ENCODE measurements around the gene MYO5A. TPM values are rescaled to one million over a fixed set of nuclear protein-coding genes. Genes with fewer than 3 reads are reported as not detected.
"Not testable (repeated sequence)": the region's sequence is repeated elsewhere in the genome, so short reads cannot be mapped to it uniquely, and the experiment has no call there.

Gene MYO5A
- total and polyA plus RNA-seq, 9 of the 15 experiments (the other 6 are each of a cell fraction or from before 2014, with no cell fraction given), result 0.03 to 0.82 (median 0.40) TPM

- Histone ChIP-seq H3K4me2 (ENCODE audit: insufficient read depth, low read length) (no peak overlapping the region), H3K36me3 (ENCODE audit: control insufficient read depth, insufficient read depth, low read length) (no peaks in the 10 kb centered on the region), H3K27me3 (ENCODE audit: control insufficient read depth in 2 of 2, insufficient read depth in 2 of 2, low read length in 2 of 2) (no peaks in the 10 kb centered on the region), H3K79me2 (ENCODE audit: control insufficient read depth, insufficient read depth, low read length) (no peaks in the 10 kb centered on the region), H2AFZ (ENCODE audit: low read depth, low read length) (no peak overlapping the region), H3K9me1 (ENCODE audit: control insufficient read depth, insufficient read depth, low read length) (no peaks in the 10 kb centered on the region), H3K4me3 (no peak overlapping the region), H3K9me3 (replicated peaks; ENCODE audit: control insufficient read depth, insufficient read depth, low read depth, low read length) (no peaks in the 10 kb centered on the region), H3K27ac (ENCODE audit: extremely low read depth, low read depth, low read length) (no peak overlapping the region), H3K4me1 (replicated peaks in 1 of 2; ENCODE audit: control insufficient read depth in 2 of 2, insufficient read depth in 2 of 2, low read length in 2 of 2) (no peaks in the 10 kb centered on the region), H3K9ac (ENCODE audit: insufficient read depth in 1 of 2, low read depth in 2 of 2, low read length in 2 of 2) (no peak overlapping the region), H4K20me1 (replicated peaks; ENCODE audit: control insufficient read depth, insufficient read depth, low read length) (no peaks in the 10 kb centered on the region)
- in situ Hi-C loops (cut with MboI) (no loop called here), intact Hi-C loops (cut with micrococcal nuclease) (no loop called here)
- TF ChIP-seq SREBF1 (IDR thresholded peaks at IDR 0.05; ENCODE audit: borderline replicate concordance, low read depth, low read length), result no peak
- TF ChIP-seq ZNF778 (CRISPR knock-in tag; IDR thresholded peaks at IDR 0.05), result no peak
- TF ChIP-seq, protein P1, sequence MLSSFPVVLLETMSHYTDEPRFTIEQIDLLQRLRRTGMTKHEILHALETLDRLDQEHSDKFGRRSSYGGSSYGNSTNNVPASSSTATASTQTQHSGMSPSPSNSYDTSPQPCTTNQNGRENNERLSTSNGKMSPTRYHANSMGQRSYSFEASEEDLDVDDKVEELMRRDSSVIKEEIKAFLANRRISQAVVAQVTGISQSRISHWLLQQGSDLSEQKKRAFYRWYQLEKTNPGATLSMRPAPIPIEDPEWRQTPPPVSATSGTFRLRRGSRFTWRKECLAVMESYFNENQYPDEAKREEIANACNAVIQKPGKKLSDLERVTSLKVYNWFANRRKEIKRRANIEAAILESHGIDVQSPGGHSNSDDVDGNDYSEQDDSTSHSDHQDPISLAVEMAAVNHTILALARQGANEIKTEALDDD (IDR thresholded peaks at IDR 0.05), result no peak
- no peak for TF ChIP-seq ZNF224 (CRISPR knock-in tag; IDR thresholded peaks at IDR 0.05)
- TF ChIP-seq POU5F1 (IDR thresholded peaks at IDR 0.05; ENCODE audit: borderline replicate concordance, low read depth, low read length, partially characterized antibody), result no peak
- no peak for TF ChIP-seq SRSF7 (optimal IDR thresholded peaks at IDR 0.05; ENCODE audit: low read depth, low read length)
- no peak for TF ChIP-seq CREB3 (tag; conservative IDR thresholded peaks at IDR 0.05; ENCODE audit: low read depth)
- TF ChIP-seq TEAD1 (CRISPR knock-in tag; IDR thresholded peaks at IDR 0.05), result no peak
- no peak for TF ChIP-seq SIN3B (IDR thresholded peaks at IDR 0.05; ENCODE audit: low read depth)
- no peak for TF ChIP-seq E2F6 (IDR thresholded peaks at IDR 0.05; ENCODE audit: borderline replicate concordance in 1 of 2, extremely low read depth in 1 of 2, insufficient read depth in 1 of 2, insufficient read length in 1 of 2, low read depth in 1 of 2, low read length in 1 of 2, poor library complexity in 1 of 2, severe bottlenecking in 1 of 2)
- TF ChIP-seq ZNF165 (CRISPR knock-in tag; IDR thresholded peaks at IDR 0.05; ENCODE audit: borderline replicate concordance), result no peak
- BruUV-seq (replicated peaks), result no TSS peak
- ChIA-PET CTCF (ENCODE audit: low intra/inter-chr PET ratio) (no interaction called here), POLR2A (no interaction called here)
- ATAC-seq, result no peak
- WGBS (ENCODE audit: insufficient coverage, low coverage, missing lambda C conversion rate), result 8% methylated on average over 2 of the region's 2 CpGs
- FAIRE-seq, result no peak
- no peak for DNase-seq (ENCODE audit: extremely low read depth in 1 of 4, low spot score in 3 of 4)
These were observed 48.0 kb upstream of the MYO5A start for GRCh38 chr15:52576692-52577091.

DNA sequence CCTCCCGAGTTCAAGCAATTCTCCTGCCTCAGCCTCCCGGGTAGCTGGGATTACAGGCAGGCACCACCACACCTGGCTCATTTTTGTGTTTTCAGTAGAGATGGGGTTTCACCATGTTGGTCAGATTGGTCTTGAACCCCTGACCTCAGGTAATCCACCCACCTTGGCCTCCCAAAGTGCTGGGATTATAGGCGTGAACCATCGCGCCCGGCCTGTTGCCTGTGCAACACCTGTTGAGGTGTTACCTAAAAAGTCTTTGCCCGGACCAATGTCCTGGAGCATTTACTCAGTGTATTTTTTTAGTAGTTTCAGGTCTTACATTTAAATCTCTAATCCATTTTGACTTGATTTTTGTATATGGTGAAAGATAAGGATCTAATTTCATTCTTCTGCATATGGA, 46.9 kb upstream of the MYO5A start:
- intact Hi-C loops (cut with micrococcal nuclease); in situ Hi-C loops (cut with MboI): not testable (repeated sequence)

More for the DNA sequence above, 46.9 kb upstream of the MYO5A start:
- DNase-seq (ENCODE audit: extremely low read depth in 1 of 4, low spot score in 3 of 4); CTCF ChIA-PET (ENCODE audit: low intra/inter-chr PET ratio); BruUV-seq (replicated peaks); FAIRE-seq; H3K4me2 ChIP-seq (ENCODE audit: insufficient read depth, low read length); H3K9me3 ChIP-seq (replicated peaks; ENCODE audit: control insufficient read depth, insufficient read depth, low read depth, low read length); H2AFZ ChIP-seq (ENCODE audit: low read depth, low read length); H3K36me3 ChIP-seq (ENCODE audit: control insufficient read depth, insufficient read depth, low read length); H3K9ac ChIP-seq (ENCODE audit: insufficient read depth in 1 of 2, low read depth in 2 of 2, low read length in 2 of 2); H4K20me1 ChIP-seq (replicated peaks; ENCODE audit: control insufficient read depth, insufficient read depth, low read length); H3K9me1 ChIP-seq (ENCODE audit: control insufficient read depth, insufficient read depth, low read length); H3K27me3 ChIP-seq (ENCODE audit: control insufficient read depth in 2 of 2, insufficient read depth in 2 of 2, low read length in 2 of 2); ATAC-seq; H3K4me1 ChIP-seq (replicated peaks in 1 of 2; ENCODE audit: control insufficient read depth in 2 of 2, insufficient read depth in 2 of 2, low read length in 2 of 2); H3K4me3 ChIP-seq; H3K27ac ChIP-seq (ENCODE audit: extremely low read depth, low read depth, low read length); H3K79me2 ChIP-seq (ENCODE audit: control insufficient read depth, insufficient read depth, low read length): not testable (repeated sequence)
- 80% methylated on average over 5 of the region's 7 CpGs for WGBS (ENCODE audit: insufficient coverage, low coverage, missing lambda C conversion rate)
- POLR2A ChIA-PET, result interaction anchor here (0.6 kb wide), 1 partner anchor 15 kb away, joined by 3 read pairs; no protein-coding TSS in a partner anchor

Data from K562 (cell line).